CD4-positive, alpha-beta T cell treated with Interleukin-6 at 100 ng/mL for 8 hours (primary cell): ENCODE results near the gene TCL1B.
"Not testable (repeated sequence)": the region's sequence is repeated elsewhere in the genome, so short reads cannot be mapped to it uniquely, and the experiment has no call there.

Source experiments
- DNase-seq: peaks from one replicate; pipeline ENCODE4 v3.0.0-alpha.2; 2020; ENCODE audit warnings: mixed read lengths, low spot score

TCL1B gene

GRCh38 chr14:95703805-95704204 lies 17.6 kb downstream of the TCL1B start:
- DNase-seq, result no peak

- DNase-seq, result no peak
Measured at GRCh38 chr14:95705518-95705917, 19.3 kb downstream of the TCL1B start.

GRCh38 chr14:95707327-95707726 lies 21.1 kb downstream of the TCL1B start:
- no peak for DNase-seq

- DNase-seq, result no peak
Measured at GRCh38 chr14:95710106-95710505, 23.9 kb downstream of the TCL1B start.

GRCh38 chr14:95711476-95712176 lies 25.4 kb downstream of the TCL1B start:
- DNase-seq, result no peak

GRCh38 chr14:95712398-95712797 lies 26.2 kb downstream of the TCL1B start:
- no peak for DNase-seq

GRCh38 chr14:95713596-95714371 lies 27.6 kb downstream of the TCL1B start, which contains the start of gene TCL1A:
Gene TCL1A (minus strand): TSS chr14:95714125. CDS start chr14:95714066, 59 bp downstream.
- no peak for DNase-seq

GRCh38 chr14:95722525-95723190 lies 36.4 kb downstream of the TCL1B start:
- DNase-seq, result no peak

GRCh38 chr14:95725685-95726336 lies 39.6 kb downstream of the TCL1B start:
- no peak for DNase-seq

- no peak for DNase-seq
Measured at GRCh38 chr14:95727056-95727700, 41.0 kb downstream of the TCL1B start.

- not testable (repeated sequence) for DNase-seq
Measured at GRCh38 chr14:95729402-95730028, 43.3 kb downstream of the TCL1B start.

- DNase-seq, result no peak
Measured at GRCh38 chr14:95730126-95730525, 43.9 kb downstream of the TCL1B start.

GRCh38 chr14:95733212-95733611 lies 47.0 kb downstream of the TCL1B start:
- DNase-seq, result no peak

- DNase-seq, result no peak
Measured at GRCh38 chr14:95739356-95739755, 53.1 kb downstream of the TCL1B start.

GRCh38 chr14:95741038-95741490 lies 54.8 kb downstream of the TCL1B start:
- DNase-seq, result no peak

- DNase-seq, result no peak
Measured at GRCh38 chr14:95741781-95742180, 55.6 kb downstream of the TCL1B start.
